WERI-Rb-1 (cell line): ENCODE results near the gene ADAD1.

ENCODE experiments used
- DNase-seq: peaks from one replicate; pipeline ENCODE4 v3.0.0-alpha.2; 2020
- H3K27ac ChIP-seq: fragments of 250-450 bp; sonication (Bioruptor Pico); 2 replicates; pipeline ENCODE4 v1.5.1; 2020; ENCODE audit warnings: mild to moderate bottlenecking, moderate library complexity
- H3K27me3 ChIP-seq: fragments of 250-450 bp; sonication (Bioruptor Pico); 2 replicates; pipeline ENCODE4 v1.5.1; 2021; ENCODE audit warnings: mild to moderate bottlenecking, low read depth, moderate library complexity; ENCODE audit not compliant: insufficient read depth, severe bottlenecking
- H3K36me3 ChIP-seq: fragments of 250-450 bp; sonication (Bioruptor Pico); 2 replicates; pipeline ENCODE4 v1.5.1; 2020; ENCODE audit warnings: mild to moderate bottlenecking, moderate library complexity
- H3K4me3 ChIP-seq: 2 replicates; pipeline ENCODE4 v1.5.1; 2011; ENCODE audit warnings: low read depth, mild to moderate bottlenecking, control low read depth, low read length
- H3K9me3 ChIP-seq: fragments of 250-450 bp; sonication (Bioruptor Pico); 2 replicates; pipeline ENCODE4 v1.5.1; 2021; ENCODE audit warnings: mild to moderate bottlenecking, moderate library complexity; ENCODE audit not compliant: severe bottlenecking
- TF ChIP-seq, protein P1 (sequence below): IDR thresholded peaks from 2 replicates; pipeline ENCODE4 v1.5.1; 2011; ENCODE audit warnings: low read depth, mild to moderate bottlenecking, control low read depth, inconsistent platforms, low read length

ADAD1 gene

DNA sequence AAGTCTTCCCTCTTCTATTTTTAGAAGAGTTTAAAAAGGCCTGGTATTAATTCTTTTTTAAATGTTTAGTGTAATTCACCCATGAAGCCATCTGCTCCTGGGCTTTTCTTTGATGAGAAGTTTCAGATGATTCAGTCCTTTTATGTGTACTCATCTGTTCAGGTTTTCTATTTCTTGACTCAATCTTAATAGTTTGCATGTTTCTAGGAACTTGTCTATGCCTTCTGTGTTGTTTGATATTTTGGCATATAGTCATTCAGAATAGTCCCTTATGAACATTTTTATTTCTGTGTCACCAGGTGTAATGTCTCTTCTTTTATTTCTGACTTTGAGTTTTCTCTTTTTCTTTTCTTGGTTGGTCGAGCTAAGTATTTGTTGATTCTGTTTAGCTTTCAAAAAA lies 97.9 kb downstream of the ADAD1 start:
- Histone ChIP-seq H3K27ac (no peak overlapping the region), H3K4me3 (no peak overlapping the region), H3K27me3 (no peaks in the 10 kb centered on the region), H3K9me3 (no peaks in the 10 kb centered on the region), H3K36me3 (no peaks in the 10 kb centered on the region)
- DNase-seq = no peak
- TF ChIP-seq, protein P1, sequence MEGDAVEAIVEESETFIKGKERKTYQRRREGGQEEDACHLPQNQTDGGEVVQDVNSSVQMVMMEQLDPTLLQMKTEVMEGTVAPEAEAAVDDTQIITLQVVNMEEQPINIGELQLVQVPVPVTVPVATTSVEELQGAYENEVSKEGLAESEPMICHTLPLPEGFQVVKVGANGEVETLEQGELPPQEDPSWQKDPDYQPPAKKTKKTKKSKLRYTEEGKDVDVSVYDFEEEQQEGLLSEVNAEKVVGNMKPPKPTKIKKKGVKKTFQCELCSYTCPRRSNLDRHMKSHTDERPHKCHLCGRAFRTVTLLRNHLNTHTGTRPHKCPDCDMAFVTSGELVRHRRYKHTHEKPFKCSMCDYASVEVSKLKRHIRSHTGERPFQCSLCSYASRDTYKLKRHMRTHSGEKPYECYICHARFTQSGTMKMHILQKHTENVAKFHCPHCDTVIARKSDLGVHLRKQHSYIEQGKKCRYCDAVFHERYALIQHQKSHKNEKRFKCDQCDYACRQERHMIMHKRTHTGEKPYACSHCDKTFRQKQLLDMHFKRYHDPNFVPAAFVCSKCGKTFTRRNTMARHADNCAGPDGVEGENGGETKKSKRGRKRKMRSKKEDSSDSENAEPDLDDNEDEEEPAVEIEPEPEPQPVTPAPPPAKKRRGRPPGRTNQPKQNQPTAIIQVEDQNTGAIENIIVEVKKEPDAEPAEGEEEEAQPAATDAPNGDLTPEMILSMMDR = no peak
